H1 (cell line): ENCODE measurements around the gene NEDD8. TPM values are rescaled to one million over a fixed set of nuclear protein-coding genes. Genes with fewer than 3 reads are reported as not detected.

Source experiments
- BACH1 ChIP-seq: IDR thresholded peaks from 2 replicates; pipeline ENCODE4 v1.6.1; 2012; ENCODE audit warnings: low read length, improper control_type of control experiment
- RXRA ChIP-seq: IDR thresholded peaks from 2 replicates; pipeline ENCODE4 v1.6.1; 2011; ENCODE audit warnings: low read depth, mild to moderate bottlenecking, low read length, moderate library complexity; ENCODE audit not compliant: insufficient read depth
- SP2 ChIP-seq: IDR thresholded peaks from 2 replicates; pipeline ENCODE4 v1.6.1; 2012; ENCODE audit warnings: mild to moderate bottlenecking, low read length, inconsistent platforms
- polyA plus RNA-seq, 7 experiments: library from polyadenylated mRNA; depleted of rRNA in 3 of 7; stranded (reverse) in 5 of 7; unstranded in 2 of 7; fragments of >200 nt in 5 of 7; fragments of 200-250 nt in 2 of 7; gene quantifications; 1 replicate in 5 of 7; 2 replicates in 1 of 7; 4 replicates in 1 of 7; pipeline versions ENCODE4 v1.2.1 to v1.2.3, GENCODE V29; 2011 to 2013; ENCODE audit warnings: missing spikeins in 2 of 7, mixed read lengths in 2 of 7
- total RNA-seq: library from RNA; stranded (reverse); fragmentation: NEBNext Ultra II Directional; extraction: Animal tissue kit (Norgen Biotek cat#: 25700); gene quantifications from 2 replicates; pipeline ENCODE4 v1.2.1, GENCODE V29; 2021

The NEDD8 gene
- total and polyA plus RNA-seq, 2 of the 8 experiments (the other 6 are each of a cell fraction or from before 2014, with no cell fraction given) = 253 to 317 TPM

DNA sequence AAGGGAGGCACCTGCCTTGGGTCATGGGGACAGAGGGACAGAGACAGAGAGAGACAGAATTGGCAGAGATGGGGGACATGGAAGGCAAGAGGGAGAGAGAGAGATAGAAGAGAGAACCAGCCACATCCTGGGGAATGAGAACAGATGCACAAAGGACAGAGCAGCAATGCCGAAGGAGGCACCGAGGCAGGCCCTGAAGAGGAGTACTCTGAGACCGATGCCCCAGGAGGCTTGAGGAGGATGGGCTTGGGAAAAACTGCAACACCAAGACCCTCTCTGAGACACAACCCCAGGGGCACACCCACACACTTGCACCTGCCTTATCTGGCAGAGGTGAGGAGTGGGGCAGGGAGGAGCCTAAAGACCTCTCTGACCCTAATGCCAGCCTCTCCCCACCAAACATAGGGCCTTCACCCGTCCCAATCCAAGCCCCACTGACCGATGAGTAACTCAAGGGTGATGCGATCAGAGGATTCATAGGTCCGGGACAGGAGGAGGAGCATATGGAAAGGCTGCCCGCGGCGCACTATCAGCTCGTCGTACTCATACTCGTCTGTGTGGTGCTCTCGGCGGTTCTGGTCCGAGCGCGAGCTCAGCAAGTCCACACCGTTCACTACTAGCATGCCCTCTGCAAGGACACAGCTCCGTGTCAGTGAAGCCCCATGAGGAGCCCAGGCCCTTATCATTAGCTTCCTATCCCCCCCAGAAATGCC is 29.2 kb upstream of the NEDD8 start (continued):
- TF ChIP-seq SP2 (no peak), BACH1 (no peak), RXRA (no peak)
